ENCODE data around the gene SIM1.

SIM1 gene

DNA sequence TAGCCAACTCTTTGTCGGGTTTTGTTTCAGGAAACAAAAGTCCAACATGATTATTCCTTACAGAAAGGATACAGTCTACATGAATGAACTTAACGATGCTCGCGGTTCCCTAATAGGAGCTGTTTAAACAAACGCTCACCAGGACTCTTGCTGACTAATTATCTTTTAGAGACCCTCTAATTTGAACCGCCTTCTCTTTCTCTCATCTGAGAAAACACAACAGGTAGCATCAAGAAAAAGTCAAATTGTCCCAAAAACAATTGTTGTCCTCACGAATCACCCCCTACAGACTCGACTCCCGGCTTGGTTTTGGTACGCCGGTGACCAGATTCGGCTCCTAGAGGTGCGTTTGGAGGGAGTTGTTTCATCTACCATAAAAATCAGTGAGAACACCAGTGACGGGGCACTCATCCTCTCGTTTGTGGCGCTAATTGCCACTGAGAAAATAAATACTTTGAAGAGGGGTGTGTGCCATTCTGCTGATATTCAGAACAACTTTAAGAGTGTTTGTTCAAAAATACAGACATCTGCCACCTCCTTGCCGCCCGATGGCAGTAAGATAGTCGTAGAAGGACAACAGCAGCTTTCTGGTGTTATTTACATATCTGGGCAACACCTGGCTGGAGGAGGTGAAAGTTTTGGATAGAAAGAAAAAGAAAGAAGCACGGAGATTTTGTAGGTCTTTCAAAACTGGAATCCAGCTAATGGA, 1.1 kb upstream of the SIM1 start:
- no peak for TF ChIP-seq CTCF (IDR thresholded peaks at IDR 0.05; ENCODE audit: insufficient read depth, low read depth, low read length, missing control alignments)
- no peak for DNase-seq (ENCODE audit: low read depth)
- no peak overlapping the region for H3K4me3 ChIP-seq (ENCODE audit: low read length)

GRCh38 chr6:100464162-100464851, 414 bp downstream of the SIM1 start:
- no peak overlapping the region for H3K4me3 ChIP-seq (ENCODE audit: low read length)
- DNase-seq (ENCODE audit: low read depth) = no peak
- TF ChIP-seq CTCF (IDR thresholded peaks at IDR 0.05; ENCODE audit: insufficient read depth, low read depth, low read length, missing control alignments) = no peak

DNA sequence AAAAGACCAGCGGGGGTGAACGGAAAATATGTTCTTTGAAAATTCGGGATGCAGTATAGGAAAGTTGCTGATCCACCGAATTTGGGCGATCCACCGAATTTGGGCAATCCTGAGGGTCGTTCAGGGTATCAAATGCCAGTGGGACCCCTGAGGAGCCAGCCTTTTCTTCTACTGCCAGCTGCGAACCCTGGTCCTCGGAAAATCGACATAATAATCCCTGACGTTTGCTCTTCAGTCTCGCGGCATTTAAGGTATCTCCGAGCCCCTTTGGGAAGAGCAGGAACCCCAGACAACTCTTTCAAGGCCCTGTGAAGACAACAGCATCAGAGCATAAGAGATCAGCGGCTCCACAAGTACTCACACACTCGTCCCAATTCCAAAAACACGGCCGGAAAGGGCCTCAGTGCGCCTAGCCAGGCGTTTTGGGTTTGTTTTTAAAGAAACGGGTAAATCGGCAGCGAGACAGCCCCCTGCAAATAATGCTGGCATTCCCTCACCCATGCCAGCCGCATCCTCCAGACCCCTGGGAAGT, 1.0 kb downstream of the SIM1 start:
- DNase-seq (ENCODE audit: low read depth) = no peak
- TF ChIP-seq CTCF (IDR thresholded peaks at IDR 0.05; ENCODE audit: insufficient read depth, low read depth, low read length, missing control alignments) = no peak
- no peak overlapping the region for H3K4me3 ChIP-seq (ENCODE audit: low read length)

DNA sequence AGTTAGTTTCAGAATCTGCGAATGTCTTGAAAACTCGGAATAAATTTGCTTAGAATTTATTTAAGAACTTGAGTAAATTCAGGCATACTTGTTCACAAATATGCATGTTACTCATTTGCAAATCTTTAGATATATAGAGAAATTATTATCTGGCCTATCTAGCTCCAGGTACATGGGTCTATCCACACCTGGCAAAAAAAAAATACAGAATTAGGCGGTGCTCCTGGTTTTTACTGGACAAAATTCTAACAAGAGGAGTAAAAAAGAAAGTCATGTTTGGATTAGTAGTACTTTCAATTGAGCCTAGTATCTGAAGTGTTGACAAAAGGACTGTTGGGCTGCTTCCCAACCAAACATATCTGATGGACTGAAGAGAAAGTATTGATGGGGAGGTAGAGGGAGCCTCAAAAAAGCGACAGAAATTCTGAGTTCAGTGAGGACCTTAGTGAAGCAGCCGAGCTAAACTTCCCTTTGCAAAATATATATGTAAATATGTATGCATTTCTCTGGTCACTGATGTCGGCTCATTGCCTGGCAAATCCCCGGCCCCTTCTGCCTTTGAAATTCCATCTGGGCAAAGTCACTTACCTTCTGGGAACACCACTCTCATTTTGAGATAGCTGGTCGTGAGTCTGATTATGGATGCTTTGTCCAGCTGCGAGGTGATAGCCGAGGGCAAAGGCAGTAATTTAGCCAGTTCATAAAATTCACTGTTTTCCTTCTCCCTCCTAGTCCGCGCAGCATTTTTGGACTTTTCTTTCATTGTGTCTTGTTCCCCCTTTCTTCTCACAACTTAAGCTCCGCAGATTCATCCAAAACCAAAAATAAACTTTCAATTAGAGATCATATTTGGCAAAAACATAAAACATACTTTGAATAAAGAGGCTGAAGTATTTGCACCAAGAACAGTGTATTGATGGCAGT, 1.8 kb downstream of the SIM1 start:
- no peak for TF ChIP-seq CTCF (IDR thresholded peaks at IDR 0.05; ENCODE audit: insufficient read depth, low read depth, low read length, missing control alignments)
- no peak overlapping the region for H3K4me3 ChIP-seq (ENCODE audit: low read length)
- no peak for DNase-seq (ENCODE audit: low read depth)

DNA sequence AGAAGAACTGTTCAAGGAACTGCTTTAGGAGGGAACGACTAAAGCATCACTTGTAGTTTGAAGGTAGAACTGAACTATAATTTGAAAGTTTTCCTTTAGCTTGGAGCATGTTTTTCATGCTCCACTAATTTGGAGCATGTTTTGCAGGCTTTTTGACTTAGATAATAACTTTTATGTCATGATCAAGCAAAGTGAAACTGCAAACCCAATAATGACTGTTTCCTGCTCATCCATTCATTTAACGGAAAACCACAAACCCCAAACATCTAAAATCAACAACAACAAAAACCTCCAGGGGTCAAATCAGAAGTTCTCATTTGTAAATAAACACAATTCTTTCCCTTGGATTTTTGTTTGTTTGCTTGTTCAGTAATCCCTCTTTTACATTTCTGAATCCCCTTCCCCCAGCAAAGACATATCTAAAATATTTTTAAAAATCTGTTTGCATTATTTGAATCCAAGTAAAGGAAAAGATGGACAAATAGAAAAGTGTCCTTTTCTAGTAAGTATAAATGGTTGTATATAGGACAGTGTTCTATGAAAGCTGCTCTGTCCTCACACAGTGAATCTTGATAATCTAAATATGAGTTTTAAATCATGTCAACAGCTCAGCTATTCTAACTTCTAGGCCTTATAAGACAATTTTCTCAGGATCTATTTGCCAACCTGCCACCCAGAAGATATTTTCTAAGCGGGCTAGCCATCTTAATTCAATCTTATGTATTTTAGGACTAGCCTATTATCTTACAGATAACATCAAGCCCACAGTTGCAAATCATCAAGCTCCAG, 2.6 kb downstream of the SIM1 start:
- H3K4me3 ChIP-seq (ENCODE audit: low read length) = no peak overlapping the region
- DNase-seq (ENCODE audit: low read depth) = no peak
- no peak for TF ChIP-seq CTCF (IDR thresholded peaks at IDR 0.05; ENCODE audit: insufficient read depth, low read depth, low read length, missing control alignments)

GRCh38 chr6:100461278-100461916, 3.3 kb downstream of the SIM1 start:
- no peak overlapping the region for H3K4me3 ChIP-seq (ENCODE audit: low read length)

More at GRCh38 chr6:100461278-100461916, 3.3 kb downstream of the SIM1 start:
- TF ChIP-seq CTCF (IDR thresholded peaks at IDR 0.05; ENCODE audit: insufficient read depth, low read depth, low read length, missing control alignments) = no peak
- no peak for DNase-seq (ENCODE audit: low read depth)
